ENCODE results near the gene PEPD.

- no peak for TF ChIP-seq CTCF (IDR thresholded peaks at IDR 0.05)
- TF ChIP-seq POLR2AphosphoS5 (IDR thresholded peaks at IDR 0.05) = no peak
- TF ChIP-seq POLR2A (IDR thresholded peaks at IDR 0.05) = no peak
These were observed 15.8 kb downstream of the PEPD start for GRCh38 chr19:33505823-33506222.

All from transverse colon (tissue), 4 donors.